Cerebellar nuclear complex (tissue), 1 donor: ENCODE data around the gene CNDP2.
"Not testable (repeated sequence)": the region's sequence is repeated elsewhere in the genome, so short reads cannot be mapped to it uniquely, and the experiment has no call there.

ENCODE experiments used
- DNase-seq, 2 experiments: peaks; one replicate each; lab custom pipeline; 2025; lab: John Stamatoyannopoulos, UW

The CNDP2 gene

DNA sequence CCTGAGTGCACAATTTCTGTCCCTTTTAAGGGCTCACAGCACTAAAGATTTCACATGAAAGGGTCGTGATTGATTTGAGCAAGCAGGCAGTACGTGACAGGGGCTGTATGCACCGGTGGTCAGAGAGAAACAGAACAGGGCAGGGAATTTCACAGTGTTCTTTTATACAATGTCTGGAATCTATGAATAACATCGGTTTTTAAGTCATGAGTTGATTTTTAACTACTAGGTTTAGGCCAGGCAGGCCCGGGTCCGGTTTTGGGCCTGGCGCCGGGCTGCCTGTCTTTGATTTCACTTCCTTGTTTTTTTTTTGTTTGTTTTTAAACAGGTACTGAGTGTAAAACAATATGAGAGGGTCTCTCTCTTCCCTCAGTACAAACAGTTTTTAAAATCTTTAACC, 4.6 kb downstream of the CNDP2 start:
- not testable (repeated sequence) for DNase-seq

DNA sequence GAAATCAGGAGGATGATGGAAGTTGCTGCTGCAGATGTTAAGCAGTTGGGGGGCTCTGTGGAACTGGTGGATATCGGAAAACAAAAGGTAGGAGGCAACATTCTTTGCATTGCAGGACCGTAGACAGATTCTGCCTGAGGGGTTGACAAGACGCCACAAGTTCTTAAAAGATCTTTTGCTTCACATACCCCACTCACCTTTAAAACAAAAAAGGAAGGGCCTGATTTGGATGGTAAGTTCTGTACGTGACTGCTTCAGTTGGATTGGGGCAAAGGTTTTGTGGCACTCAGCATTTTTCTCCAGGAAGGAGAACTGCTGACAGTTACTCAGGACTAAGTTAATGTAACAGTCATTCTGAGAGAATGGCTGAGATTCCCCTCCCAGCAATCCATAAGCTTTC, 5.2 kb downstream of the CNDP2 start:
- no peak for DNase-seq

DNA sequence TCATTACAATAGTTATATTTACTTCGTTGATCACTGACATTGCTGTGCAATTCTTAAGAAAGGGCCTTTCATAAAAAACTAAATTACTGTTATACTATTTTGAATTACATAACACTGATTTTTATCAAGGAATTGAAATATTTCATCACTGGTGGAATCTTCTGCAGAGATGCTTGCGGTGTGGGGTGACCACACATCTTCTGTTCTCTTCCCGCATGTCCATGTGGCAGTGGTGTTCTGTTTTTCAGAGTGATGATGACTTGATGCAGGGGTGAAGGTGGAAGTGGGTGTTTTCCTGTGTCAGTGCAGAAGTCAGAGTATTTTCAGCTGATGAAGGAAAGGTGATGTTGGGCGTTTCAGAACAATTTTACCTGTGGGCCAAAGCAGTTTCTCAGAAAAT, 7.0 kb downstream of the CNDP2 start:
- no peak for DNase-seq

DNA sequence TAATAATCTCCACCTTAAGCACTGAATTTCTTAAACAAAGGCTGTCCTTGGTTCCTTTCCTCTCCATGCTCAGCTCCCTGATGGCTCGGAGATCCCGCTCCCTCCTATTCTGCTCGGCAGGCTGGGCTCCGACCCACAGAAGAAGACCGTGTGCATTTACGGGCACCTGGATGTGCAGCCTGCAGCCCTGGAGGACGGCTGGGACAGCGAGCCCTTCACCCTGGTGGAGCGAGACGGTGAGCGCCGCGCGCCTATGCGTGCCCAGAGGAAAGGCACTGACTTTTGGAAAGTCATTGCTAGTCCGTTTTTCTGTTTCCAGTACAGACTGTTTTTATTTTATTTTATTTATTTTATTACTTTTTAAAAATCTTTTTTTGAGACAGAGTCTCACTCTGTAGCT, 9.6 kb downstream of the CNDP2 start:
- no peak for DNase-seq

GRCh38 chr18:74506448-74507084, 10.4 kb downstream of the CNDP2 start:
- no peak for DNase-seq

DNA sequence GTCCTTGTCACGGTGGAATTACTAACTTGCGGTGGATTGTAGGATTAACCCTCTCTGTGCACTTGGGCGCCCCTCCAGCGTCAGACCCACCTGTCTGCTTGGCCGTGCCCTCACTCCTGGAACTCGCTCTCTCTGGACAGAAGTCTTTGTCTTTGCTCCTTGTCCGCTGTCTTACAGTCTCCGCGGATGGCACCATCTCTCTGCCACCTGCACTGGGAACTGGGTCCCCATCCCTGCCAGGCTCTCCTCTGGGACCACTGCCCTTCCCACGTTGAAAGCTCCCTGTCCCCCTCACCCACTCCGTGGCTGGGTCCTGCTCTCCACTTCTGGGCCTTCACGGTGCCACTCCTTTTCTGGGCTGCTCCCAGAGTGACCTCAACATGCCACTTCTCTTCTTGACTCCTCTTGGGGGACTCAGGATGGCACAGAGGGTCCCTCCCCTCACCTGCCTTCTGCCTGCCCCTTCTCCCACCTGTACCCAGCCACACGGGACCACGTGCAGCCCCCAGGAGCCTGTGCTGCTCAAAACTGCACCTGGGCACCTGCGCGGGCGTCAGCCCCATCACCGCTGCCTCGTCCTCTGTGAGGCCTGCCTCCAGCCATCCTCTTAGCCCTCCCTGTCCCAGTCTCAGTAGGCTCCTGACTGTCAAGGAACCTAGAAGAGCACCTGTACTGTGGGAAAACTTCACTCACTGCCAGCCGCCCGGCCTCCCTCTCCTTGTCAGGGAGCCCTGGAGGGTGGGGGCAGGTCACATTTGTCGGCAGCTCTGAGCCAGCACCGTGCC, 11.1 kb downstream of the CNDP2 start:
- DNase-seq, result no peak

GRCh38 chr18:74507927-74508326, 11.8 kb downstream of the CNDP2 start:
- DNase-seq, result no peak

GRCh38 chr18:74508366-74508765, 12.2 kb downstream of the CNDP2 start:
- no peak for DNase-seq

- DNase-seq, result no peak
Observed at GRCh38 chr18:74508821-74509225, 12.7 kb downstream of the CNDP2 start.

DNA sequence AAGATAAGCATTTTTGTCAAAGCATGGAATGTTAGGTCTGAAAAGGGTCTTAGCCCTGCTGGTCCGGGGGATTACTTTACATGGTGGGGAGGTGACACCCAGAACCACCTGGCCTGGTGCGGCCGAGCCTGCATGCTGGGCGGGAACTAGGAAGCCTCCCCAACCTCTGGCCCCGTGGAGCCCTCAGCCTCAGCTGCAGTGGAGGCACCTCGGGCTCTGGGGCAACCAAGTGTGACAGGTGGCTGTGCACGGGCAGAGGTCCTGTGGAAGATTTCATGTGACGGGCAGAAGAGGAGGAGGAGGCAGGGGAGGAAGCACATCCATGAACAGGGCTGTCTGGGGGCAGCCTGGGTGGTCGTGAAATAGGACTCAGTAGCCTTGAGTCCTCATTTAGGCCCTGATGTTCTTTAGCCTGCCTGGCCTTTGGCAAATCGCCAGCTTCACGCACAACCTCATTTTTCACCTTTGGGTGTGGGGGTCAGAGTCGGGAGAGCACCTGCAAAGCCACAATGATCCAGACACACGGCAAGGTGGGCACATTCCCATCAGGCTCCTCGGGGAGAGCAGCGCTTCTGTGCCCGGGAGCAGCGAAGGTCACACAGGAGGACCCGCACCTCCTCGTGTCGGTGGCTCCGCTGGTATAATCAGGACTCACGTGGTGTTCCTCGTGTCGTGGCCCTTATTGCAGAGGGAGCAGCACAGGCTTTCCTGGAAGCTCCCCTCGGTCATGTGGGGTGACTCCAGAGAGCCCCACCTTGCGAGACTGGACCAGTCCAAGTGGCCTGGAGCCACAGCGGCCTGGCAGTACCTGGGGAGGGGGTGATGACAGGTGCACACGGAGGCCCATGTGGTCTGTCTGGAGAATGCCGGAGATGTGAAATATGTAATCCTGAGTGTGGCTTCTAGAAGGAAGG, 13.9 kb downstream of the CNDP2 start:
- DNase-seq, result no peak

DNA sequence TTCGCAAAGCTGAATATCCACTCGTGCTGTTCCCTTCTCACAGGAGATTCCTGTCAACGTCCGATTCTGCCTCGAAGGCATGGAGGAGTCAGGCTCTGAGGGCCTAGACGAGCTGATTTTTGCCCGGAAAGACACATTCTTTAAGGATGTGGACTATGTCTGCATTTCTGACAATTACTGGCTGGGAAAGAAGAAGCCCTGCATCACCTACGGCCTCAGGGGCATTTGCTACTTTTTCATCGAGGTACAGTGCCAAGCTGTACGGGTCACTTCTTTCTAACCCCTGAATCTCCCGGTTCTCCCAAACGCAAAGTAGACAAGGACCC, 14.6 kb downstream of the CNDP2 start:
- DNase-seq, result no peak

- DNase-seq, result no peak
Observed at GRCh38 chr18:74511823-74512222, 15.7 kb downstream of the CNDP2 start.

DNA sequence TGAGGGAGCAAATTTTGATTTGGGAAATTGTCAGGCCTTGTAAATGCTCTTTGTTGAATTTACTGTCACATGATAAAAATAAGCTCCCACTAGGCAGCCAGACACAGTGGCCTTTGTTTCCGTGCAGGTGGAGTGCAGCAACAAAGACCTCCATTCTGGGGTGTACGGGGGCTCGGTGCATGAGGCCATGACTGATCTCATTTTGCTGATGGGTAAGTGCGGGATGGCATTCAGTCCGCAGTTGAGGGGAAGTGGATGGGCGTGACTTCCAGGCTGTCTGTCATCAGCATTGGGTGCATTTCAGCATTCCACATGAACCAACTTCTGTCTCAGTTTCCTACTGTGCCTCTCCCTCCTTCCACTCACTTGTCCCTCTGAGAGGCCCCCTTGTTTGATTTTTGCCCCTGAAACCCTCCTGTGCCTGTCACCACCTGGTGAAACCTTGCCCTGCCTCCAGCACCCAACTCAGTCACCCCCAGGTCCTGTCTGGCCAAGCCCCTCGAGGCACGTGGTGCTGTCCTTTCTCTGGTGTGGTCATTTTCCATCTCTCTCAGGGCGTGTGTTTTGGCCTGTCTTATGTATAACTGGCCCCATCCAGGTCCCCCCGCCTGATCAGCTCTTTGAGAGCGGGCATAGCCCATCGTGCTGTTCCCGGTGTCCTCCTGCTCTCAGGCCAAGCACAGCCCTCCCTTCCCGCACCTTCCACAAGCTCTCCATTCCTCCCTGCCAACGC, 16.3 kb downstream of the CNDP2 start:
- no peak for DNase-seq

- no peak for DNase-seq
Observed at GRCh38 chr18:74513149-74513882, 17.2 kb downstream of the CNDP2 start.

GRCh38 chr18:74513883-74514205, 17.7 kb downstream of the CNDP2 start:
- no peak for DNase-seq

GRCh38 chr18:74514860-74515495, 18.8 kb downstream of the CNDP2 start:
- no peak for DNase-seq

DNA sequence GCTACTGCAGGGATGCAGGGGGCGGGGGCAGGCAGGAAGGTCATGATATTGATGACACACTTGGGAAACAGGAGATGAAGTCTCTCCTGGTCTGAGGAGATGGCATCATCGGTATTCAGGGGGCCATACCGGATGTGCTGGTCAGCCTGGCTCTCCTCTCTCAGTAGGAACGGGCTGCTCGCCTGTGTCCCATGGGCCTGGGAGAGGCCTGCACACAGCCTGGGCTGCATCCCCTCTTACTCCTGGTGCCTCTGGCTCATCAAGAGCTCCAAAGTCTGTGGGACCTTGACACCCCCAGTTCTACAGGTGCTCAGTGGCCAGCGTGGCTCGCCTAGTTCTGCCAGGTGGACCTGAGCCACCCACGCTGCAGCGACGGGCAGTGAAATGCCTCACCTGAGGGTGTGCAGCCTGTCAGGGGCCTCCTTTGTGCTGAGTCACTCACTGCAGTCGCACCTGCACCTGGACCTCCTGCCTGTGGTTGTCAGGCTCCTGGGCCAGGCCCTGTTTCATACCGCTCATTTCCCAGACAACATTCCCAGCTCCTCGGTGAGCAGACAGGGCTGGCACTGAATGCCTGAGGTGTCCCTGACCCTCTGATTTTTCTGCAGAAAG, 19.6 kb downstream of the CNDP2 start:
- DNase-seq, result no peak

DNA sequence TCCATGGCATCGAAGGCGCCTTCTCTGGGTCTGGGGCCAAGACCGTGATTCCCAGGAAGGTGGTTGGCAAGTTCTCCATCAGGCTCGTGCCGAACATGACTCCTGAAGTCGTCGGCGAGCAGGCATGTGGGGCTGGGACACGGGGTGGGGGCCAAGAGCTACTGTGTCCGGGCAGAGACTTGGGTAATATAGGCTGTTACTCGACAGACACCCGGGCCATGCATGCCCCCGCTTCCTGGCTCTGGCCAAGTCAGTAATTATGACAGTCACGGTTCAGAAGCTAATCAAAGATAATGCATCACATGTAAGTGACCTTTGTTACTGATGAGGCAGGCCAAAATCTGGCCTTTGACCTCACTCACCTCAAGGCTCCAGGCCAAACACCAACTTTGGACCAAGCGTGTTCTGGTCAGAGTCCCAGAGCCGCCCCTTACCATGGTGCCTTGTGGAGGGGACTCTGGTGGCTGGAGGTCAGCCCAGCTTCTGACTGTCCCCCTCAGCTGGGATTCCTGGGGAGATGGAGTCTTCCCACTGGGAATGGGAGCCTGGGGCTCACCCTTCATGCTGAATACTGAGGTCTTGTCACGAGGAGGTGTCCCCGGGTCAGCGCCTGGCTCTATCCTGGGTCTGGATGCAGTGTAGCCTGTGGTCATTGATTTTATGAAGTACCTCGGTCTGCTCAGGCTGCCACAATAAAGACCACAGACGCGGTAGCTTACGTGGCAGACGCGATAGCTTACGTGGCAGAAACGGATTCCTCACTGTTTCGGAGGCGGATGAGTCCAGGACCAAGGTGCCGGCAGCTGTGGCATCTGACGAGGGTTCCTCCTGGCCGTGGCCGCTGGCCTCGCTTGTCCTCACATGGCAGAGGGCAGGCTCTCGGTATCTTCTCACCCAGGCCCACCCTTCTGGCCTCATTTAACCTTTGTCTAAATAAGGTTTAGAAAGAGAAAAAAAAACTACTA, 20.4 kb downstream of the CNDP2 start:
- DNase-seq, result no peak

DNA sequence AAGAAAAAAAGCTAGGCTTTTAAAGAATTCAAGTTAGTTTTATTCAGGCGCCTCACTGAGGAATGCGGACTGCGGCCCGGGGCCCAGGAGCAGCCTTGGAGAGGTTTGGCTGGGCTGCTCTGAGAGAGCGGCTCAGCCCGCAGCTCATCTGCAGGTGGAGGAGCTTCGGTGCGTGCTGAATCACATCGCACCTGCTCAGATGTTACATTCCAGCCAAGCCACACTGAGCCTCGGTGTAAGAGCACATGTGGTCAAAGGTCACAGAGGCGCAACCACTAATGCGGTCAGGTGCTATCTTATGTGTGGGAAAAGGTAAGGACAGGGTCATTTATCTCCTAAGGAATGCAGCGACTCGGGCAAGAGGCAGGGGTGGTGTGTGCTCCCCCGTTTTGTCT, 21.1 kb downstream of the CNDP2 start:
- DNase-seq, result no peak
